ENCODE data around the gene LY9.

Gene LY9

DNA sequence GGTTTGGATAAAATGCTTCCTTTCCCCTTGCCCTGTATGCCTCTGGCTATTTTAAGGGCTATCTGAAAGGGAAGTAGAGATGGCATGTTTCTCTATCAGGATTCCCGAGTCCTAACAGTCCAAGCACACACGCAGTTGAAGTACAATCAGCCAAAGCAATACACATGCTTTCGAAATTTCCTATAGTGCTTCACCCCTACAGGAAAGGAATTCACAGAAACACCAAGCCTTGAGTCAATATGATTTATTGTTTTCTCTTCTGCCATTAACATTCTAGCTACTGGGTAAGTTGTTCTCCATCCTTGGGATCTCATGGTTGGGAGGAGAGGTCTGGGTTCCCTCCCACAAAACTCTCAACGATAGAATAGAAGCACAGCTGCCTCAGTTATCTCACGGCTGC, 80.3 kb downstream of the LY9 start:
- no peak overlapping the region for H3K4me3 ChIP-seq (ENCODE audit: insufficient read length, low read depth)
- TF ChIP-seq SUZ12 (IDR thresholded peaks at IDR 0.05; ENCODE audit: extremely low read depth, insufficient read depth, insufficient read length) (no peak), ZNF274 (IDR thresholded peaks at IDR 0.05; ENCODE audit: low read depth, low read length) (no peak), YY1 (IDR thresholded peaks at IDR 0.05; ENCODE audit: insufficient read depth, insufficient read length) (no peak)

DNA sequence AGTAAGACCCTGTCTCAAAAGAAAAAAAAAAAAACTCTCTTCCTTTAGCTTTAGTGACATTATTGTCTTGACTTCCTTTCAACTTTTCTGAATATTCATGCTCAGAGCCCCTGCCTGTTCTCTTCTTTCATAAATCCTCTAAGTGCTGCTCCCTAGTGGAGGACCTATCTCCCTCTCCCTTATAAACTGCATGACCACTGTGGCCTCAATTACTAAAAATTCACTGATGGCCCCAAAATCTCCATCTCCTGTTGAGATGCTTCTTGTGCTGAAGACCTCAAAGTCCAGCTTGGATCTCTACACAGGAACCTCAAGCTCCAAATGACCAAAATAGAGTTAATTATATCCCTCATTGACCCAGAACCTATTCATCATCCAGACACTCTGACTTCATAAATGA, 81.2 kb downstream of the LY9 start:
- TF ChIP-seq YY1 (IDR thresholded peaks at IDR 0.05; ENCODE audit: insufficient read depth, insufficient read length) (no peak), ZNF274 (IDR thresholded peaks at IDR 0.05; ENCODE audit: low read depth, low read length) (no peak), SUZ12 (IDR thresholded peaks at IDR 0.05; ENCODE audit: extremely low read depth, insufficient read depth, insufficient read length) (no peak)
- no peak for DNase-seq (ENCODE audit: low read depth, low spot score)
- no peak overlapping the region for H3K9ac ChIP-seq (ENCODE audit: insufficient read length, low read depth)
- H3K36me3 ChIP-seq (ENCODE audit: insufficient read depth, insufficient read length, low read length) = no peaks in the 10 kb centered on the region
- no peaks in the 10 kb centered on the region for H3K27me3 ChIP-seq (ENCODE audit: insufficient read depth, insufficient read length)
- H3K4me1 ChIP-seq (ENCODE audit: insufficient read depth, insufficient read length) = no peaks in the 10 kb centered on the region
- H3K9me3 ChIP-seq (ENCODE audit: insufficient read depth, low read length) = no peaks in the 10 kb centered on the region
- H3K4me3 ChIP-seq (ENCODE audit: insufficient read length, low read depth) = no peak overlapping the region

More for the DNA sequence above, 80.3 kb downstream of the LY9 start:
- Histone ChIP-seq H3K9me3 (ENCODE audit: insufficient read depth, low read length) (no peaks in the 10 kb centered on the region), H3K9ac (ENCODE audit: insufficient read length, low read depth) (no peak overlapping the region), H3K4me1 (ENCODE audit: insufficient read depth, insufficient read length) (no peaks in the 10 kb centered on the region), H3K27me3 (ENCODE audit: insufficient read depth, insufficient read length) (no peaks in the 10 kb centered on the region), H3K36me3 (ENCODE audit: insufficient read depth, insufficient read length, low read length) (no peaks in the 10 kb centered on the region)
- DNase-seq (ENCODE audit: low read depth, low spot score) = no peak

Data from NT2/D1 (cell line).